Activated CD8-positive, alpha-beta memory T cell treated with anti-CD3 and anti-CD28 coated beads, Interleukin-2, amount 50 U/mL, for 48 hours (primary cell): ENCODE results near the gene CCDC174.
"Not testable (repeated sequence)": the region's sequence is repeated elsewhere in the genome, so short reads cannot be mapped to it uniquely, and the experiment has no call there.

Experiments
- DNase-seq: peaks from one replicate; pipeline ENCODE4 v3.0.0-alpha.2; 2020

Gene CCDC174

DNA sequence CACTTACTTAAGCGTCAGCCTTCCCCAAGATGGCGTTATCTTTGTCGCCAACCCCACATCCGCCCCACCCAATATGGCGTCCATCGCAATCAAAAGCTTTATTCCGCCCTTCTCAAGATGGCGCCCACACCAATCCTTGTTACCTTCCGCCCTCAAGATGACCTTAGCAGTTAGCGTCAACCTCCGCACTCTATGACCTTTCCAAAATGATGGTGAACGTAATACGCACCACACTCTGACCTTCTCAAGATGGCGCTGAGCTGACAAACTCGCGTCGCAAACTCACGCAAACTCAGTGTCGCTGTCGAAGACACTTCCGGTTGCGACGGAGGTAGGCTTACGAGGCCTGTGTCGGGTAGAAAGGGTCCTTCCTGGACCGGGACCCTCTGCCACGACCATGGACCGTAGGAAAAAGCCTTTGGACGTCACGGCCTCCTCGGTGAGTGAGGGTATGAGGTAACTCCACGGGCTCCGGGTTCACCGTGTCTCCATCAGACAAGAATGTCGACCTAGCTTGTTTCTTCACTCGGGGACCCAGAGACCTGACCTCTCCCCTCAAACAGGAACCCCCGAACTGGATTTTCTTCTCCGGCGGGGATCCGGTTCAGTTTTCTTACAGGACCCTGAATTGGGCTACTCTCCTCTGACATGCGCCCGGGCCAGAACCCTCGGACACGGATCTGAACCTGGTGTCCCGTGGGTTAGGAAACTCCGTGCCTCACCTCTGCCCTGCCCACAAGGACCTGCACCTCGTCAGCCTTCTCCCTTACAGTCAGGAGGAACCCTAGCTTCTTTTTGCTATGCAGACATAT, at the start of gene CCDC174:
CCDC174 (plus strand) TSS at position 323 of the 812 bp plus-strand sequence; CDS start at position 398, 75 bp downstream.
- DNase-seq, result peak; percentile 89

DNA sequence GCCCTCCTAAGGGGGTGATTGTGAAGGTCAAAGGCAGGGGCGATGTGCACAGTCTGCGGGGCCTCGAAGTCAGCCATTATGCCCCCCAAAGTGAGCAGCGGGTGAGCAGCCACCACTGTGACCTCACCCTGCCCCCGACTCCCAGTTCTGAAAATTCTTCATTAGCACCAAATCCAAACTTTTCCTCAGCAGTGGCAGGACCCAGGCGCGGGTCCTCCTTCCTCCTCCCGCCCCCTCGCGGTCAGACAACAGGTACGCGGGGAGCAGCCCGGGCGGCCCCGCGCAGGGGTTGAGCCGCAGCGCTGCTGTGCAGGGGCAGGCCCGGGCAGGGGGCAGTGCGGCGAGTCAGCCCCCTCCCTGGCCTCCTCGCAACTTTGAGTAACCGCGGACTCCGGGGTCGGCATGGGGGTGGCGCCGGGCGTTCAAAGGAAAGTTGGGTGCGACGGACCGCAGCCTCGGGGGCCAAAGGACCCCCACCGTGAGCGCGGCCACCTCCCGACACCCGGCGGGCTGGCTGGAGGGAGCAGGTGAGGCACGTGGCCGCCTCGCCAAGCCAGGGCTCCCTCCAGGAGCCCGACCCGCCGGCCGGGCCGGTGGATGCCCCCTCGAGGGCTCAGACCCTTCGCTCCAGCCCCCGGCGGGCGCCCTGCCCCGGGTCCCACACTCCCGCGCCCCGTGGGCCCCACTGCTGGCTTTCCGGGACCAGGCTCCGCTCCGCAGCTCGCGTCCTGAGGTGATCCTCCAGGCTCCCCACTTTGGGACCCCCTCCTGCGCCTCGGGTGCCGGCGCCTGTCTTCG, 49.4 kb upstream of the CCDC174 start:
- DNase-seq, result no peak

DNA sequence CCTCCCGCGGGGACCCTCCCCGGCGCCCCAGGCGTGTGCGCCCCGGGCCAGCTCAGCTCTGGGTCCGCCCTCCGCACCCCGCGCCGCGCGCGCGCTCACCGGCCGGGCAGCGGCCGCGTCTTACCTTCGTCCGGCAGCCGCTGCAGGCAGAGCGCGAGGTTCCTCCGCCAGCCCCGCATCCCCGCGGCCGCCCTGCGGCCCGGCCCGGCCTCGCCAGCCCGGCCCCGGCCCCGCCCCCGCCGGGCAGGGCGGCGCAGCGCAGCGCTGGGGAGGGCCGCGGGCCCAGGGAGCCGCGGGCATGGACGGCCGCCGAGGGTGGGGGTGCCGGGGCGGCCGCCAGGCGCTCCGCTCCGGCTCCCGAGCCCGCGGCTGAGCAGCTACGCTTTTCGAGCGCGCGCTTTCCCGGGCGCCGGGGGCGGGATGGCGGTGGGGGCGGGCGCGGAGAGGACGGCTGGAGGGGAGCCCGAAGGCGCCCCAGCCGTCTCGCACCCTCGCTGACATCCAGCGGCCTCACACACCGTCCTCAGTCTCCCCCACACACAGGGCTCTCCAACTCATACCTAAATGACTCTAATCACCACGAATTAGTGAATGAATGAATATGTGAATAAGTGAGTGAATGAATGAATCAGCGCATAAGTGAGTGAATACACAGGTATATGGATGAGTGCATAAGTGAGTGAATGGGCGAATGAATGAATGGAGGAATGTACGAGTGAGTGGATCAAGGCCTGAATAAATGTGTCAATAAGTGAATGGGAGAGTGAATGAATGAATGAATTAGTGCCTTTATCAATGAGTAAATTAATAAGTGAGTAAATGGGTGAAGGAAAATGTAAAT, 48.5 kb upstream of the CCDC174 start:
- no peak for DNase-seq

DNA sequence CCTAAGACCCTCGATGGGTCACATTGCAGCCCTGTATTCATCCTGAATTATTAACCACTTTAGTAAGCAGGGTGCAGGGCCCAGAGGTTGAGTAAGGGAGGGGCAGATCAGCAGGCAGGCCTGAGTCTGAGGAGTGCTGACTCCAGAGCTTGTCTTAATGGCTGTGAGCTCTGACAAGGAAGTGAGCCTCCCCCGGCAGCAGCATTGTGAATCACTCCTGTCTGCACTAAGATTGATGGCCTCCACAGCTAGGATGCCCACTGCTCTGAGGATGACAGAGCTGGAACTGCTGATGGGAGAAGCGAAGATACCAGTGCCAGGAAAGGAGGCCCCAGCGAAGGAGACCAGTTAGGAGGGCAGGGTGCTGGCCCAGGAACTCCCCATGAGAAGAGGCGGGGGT, 46.5 kb upstream of the CCDC174 start:
- no peak for DNase-seq

DNA sequence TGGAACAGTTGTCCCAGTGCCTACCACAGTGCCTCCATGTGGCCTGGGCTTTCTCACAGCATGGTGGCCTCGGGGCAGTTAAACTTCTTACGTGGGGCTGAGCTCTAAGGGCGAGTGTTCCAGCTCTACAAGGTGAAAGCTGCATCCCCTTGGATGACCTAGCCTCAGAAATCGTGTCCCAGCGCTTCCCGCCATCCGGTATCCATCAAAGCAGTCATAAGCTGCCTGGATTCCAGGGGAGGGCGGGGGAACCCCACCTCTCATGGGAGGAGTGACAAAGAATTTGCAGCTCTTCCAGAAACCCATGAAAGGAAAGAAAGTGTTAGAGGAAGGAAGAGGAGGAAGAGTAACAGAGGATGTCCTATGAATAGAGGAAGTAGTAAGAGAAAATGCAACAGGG, 45.8 kb upstream of the CCDC174 start:
- DNase-seq, result no peak

DNA sequence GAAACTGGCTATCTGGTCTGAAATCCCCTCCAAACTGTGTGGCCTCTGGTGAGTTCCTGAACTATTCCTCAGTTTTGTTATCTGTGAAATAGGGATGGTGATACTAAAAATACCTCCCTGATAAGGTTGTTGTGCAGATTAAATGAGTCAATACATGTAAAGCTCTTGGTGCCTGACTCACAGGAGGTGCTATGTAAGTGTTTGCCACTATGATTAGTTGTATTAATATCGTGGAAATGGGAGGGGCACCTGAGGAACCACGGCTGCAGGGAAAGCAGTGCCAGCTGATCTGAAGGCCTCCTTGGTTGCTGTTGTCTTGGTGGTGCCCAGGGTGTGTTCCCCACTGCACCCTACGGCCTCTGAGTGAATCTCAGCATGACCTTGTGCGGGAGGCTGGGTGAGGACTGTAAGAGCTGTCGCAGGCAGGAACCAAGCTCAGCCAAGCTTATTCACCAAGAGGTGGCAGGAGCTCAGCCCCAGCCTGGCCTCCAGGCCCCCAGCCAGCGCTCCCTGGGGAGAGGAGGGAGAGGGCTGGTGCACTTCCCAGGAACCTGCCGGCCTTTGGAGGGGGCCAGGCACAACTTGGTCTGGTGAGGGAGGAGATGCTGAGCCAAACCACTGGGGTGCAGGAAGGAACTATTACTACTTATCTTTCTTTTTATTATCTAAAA, 44.8 kb upstream of the CCDC174 start:
- no peak for DNase-seq

DNA sequence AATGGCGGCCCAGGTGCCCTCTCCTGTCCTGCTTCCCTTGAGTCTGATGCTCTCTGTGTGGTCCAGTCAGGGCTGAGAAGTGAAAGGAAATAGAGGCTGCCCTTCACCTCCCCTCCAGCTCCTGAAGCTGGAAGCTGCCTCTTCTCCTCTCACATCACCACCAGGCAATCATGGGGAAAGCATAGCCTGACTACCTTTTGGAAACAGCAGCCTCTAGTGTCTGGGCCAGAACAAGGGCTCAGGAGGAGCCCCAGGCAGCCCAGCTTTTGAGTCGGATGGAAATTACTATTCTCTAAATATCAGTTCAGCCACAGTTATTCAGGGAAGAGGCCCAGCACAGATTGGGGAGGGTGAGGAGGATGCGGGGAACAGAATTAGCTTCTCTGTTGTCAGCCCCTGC, 43.3 kb upstream of the CCDC174 start:
- DNase-seq, result no peak

DNA sequence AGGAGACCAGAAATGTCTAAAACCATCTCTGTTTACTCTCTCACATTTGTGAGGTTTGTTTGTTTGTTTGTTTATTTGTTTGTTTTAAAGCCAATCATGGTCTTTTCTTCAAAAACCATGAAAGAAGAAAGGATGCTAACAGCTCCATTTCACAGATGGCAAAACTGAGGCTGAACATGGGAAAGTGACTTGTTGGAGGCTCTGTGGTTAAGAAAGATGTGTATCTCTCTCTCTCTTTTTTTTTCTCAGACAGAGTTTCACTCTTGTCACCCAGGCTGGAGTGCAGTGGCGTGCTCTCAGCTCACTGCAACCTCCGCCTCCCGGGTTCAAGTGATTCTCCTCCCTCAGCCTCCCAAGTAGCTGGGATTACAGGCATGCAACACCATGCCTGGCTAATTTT, 42.5 kb upstream of the CCDC174 start:
- not testable (repeated sequence) for DNase-seq

DNA sequence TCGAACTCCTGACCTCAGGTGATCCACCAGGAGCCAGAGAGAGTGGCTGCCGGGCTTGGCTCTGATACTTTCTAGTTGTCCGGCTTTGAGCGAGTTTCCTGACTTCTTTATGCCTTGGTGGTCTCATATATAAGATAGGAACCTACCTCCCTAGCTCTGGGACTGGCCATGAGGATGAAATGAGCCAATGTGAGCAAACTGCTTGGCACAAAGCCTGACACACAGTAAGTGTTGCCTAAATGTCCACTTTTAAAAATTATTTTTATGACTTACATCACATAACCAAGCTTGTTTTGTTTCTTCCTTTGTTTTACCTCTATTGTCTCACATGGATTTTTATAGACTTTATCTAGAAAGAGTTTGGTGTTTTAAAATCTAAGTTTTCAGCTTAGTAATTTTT, 42.1 kb upstream of the CCDC174 start:
- no peak for DNase-seq

DNA sequence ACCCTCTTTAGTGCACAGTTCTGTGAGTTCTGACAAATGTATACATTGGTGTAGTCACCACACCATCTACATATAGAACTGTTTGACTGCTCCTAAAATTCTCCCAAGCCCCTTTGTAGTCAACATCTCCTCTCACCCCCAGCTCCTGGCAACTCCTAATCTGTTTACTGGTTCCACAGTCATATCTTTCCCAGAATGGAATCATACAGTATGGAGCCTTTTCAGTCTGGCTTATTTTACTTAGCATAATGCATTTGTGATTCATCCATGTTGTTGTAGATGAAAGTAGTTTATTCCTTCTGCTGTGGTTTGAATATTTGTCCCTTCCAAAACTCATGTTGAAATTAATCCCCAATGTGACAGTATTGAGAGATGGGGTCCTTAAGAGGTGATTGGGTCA, 41.6 kb upstream of the CCDC174 start:
- DNase-seq, result no peak

DNA sequence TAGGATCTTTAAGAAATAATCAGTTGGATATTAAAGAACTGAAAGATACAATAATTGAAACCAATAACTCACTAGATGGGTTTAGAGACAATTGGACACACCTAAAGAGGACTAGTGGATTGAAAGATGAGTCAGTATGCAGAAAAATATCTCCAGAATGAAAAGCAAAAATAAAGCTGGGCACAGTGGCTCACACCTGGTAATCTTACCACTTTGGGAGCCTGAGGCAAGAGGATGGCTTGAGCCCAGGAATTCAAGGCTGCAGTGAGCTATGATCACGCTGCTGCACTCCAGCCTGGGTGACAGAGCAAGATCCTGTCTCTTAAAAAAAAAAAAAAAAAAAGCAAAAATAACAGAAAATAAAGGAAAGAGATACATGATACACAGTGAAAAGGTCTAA, 37.4 kb upstream of the CCDC174 start:
- no peak for DNase-seq

DNA sequence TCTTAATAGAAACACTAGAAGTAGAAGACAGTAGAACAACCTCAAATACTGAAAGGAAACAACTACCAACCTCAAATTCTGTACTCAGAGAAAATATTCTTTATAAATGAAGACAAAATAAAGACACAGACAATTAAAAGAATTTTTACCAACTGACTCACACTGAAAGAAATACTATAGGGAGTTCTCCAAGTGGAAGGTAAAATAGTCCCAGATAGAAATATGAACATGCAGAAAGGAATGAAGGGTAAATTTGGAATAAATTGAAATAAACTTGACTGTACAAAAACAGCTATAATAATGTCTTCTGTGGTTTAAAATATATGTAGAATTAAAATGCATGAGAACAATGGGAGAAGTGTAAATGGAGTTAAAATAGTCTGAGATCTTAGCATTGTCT, 36.7 kb upstream of the CCDC174 start:
- DNase-seq, result no peak

DNA sequence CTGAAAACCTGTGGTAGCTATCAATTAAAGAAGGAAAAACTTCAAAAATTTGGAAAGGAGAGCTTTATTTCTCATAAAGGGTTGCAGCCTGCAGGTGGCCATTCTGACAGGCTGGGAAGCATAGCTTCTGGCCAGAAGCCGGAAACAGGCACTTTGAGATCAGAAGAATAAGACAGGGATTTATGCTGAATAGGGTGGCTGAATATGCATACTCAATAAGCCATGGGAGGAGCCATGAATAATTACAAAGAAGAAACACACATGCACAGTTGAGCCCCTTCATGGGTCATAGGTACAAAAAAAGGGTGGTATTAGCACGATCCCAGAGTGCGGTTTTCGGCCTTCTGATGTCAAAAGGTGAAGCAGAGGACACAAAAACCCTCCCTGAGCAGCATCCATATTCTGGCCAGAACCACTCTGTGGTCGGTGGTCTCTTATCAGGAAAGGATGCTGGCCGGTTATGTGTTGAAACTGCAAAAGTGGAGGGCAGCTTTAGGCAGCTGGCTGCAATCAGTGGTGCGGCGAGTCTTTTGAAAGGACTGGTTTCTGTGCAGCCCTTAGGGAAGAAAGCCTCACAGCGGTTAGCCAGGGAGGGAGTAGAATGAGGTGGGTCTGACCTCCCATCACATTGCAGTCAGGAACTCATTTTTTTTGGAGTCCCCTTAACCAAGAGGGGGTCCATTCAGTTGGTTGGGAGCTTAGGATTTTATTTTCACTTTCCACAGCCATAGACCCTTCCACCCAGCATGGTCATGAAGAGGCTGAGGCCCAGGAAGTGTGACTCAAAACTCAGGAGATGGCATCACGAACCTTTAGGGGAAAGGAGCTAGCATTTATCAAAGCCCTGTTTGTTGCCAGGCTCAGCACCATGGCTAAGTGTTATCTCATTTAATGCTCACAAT, 34.7 kb upstream of the CCDC174 start:
- no peak for DNase-seq

DNA sequence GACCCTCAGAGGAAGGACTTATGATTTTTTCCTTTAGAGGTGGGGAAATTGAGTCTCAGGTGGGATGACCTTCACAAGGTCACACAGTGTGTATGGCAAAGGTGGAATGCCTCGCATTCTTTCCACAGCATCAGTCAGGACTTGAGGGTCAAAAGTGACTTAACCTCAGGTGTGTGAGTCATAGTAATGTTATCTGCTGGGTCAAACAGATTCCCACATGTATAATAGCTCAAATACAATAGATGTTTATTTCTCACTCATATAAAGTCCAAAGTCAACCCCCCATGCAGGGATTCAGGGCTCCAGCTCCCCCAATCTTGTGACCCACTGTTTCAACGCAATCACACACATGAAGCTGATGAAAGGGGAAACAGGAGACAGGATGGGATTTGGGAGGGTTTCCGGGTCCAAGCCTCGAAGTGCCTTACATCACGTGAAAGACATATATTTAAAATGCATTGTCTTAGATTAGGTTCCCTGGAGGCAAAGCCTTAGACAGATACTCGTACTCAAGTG, 34.0 kb upstream of the CCDC174 start:
- DNase-seq, result no peak

DNA sequence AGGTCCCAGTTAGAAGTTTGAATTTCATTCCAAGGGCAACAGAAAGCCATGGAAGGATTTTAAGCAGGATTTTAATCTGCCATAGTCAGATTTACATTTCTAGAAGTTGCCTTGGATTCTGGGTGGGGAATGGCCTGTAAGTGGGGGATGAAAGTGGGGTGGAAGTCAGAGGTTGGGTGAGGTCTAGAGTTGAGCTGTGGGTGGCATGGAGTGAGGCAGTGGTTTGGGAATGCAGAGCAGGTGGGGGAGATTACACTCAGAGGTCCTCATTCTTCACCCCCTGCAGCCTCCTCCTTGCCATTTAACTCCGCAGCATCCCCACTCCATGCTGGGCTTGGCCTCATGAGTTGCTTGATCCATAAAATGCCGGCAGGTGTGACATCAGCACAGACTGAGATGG, 32.0 kb upstream of the CCDC174 start:
- no peak for DNase-seq

DNA sequence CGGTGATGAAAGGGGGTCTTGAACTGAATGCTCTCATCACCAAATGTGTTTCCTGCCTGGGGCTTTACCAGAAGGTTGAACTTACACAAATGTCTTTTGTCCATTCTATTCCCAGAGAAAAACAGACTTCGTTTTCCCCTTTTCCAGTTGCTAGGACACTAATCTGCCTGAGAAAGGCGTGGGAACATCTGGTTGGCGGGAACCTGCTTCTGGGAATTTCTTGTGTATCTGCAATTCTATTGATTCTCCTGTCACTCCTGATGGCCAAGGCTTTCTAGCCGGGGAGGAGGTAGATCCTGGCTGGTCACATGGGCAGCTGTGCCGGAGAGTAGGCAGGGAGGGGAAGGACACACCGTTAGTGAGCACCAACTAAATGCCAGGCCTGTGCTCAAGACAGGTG, 31.1 kb upstream of the CCDC174 start:
- no peak for DNase-seq

DNA sequence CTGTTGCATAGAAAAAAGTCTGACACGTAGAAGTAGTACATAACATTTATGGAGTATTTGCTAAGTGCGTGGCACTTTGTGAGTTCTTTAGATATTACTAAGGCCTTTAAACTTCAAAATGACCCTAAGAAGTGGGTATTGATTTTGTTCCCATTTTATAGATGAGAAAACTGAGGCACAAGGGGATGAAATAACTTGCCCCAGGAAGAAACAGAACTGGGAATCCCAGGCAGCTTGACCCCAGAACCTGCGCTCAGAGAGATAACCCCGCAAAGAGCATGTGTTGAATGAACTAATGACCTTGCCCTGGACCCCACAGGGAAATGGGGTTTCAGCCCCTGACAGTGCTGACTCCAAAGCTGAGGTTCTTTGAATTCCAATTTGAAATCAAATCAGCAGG, 30.5 kb upstream of the CCDC174 start:
- no peak for DNase-seq

DNA sequence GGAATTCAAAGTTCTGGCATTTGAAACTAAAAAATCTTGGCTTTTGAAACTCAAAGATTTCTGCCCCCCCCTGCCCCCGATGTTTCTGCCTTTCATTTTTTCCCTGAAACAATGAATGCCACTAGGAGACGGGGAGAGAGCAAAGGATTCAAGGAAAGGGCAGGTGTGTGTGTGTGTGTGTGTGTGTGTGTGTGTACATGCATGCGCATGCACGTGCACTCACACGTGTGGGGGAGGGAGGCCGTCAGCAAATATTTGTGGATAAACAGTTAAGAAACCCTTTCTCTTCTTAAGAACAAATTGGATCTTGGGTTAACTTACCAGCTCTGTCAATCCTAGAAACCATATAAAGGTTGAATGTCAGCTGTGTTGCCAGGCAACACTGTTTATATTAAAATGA, 29.2 kb upstream of the CCDC174 start:
- no peak for DNase-seq

DNA sequence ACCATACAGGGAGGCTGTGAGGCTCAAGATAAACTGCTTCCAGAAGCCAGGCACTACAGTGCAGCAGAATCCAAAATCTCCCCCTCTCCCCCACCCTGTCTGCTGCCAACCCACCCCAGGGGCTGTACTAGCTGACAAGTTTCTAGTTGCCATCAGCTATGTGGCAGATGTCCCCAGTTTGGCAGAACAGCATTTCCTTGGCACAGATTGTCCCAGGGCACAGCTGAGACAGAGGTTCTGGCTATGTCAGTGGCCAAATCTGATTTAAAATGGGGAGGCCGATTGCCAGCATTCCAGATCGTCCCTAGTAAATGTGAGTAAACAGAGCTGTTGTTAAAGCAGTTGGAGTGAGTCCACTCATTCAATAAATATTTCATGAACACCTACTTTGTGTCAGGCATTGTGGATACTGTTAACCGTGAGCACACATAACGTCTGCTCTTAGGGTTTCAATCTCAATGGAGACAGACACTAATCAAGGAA, 28.0 kb upstream of the CCDC174 start:
- no peak for DNase-seq

DNA sequence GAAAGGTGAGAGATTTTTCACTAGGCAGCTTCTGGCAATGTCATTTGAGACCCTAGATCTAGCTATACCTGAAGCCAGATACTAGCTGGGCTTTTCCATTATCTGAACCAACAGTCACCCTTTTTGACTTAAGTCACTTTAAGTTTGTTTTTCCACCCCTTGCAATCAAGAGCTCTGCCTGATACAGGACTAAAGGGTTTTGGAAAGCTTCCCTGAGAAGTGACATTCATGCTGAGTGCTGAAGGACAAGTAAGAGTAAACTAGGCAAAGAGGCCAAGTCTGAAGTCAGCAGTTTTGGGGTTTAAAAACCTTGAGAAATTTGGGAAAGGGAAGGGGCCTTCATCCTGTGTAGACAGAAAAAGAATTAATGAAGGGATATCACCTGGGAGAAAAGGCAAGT, 27.1 kb upstream of the CCDC174 start:
- DNase-seq, result no peak

DNA sequence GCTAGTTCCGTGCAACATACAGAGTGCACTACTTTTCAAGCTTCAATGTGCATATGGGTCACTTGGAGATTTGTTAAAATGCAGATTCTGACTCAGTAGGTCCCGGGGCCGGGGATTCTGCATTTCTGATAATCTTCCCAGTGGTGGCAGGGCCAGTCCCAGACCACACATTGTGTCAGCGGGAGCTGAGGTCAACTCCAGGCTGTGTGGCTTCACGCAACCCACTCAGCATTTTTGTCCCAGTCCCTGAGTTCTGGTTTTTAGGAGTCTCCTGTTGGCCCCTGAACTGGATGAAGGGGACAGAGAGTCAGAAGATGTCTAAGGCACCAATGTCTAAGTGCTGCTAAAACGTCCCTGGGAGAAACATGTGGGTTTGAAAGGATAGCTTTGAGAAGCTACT, 26.1 kb upstream of the CCDC174 start:
- no peak for DNase-seq
